Stimulated activated effector memory CD8-positive, alpha-beta T cell treated with anti-CD3 and anti-CD28 coated beads, Interleukin-12 subunit alpha, Interleukin-12 subunit beta, amount 100 ng/mL, for 72 hours (primary cell): ENCODE results near the gene ARHGAP33.
A peak's percentile ranks its signal among the peaks of the same experiment; 100 is the strongest.
"Not testable (repeated sequence)": the region's sequence is repeated elsewhere in the genome, so short reads cannot be mapped to it uniquely, and the experiment has no call there.

ENCODE experiments used
- ATAC-seq: fragments of 150-1000 bp; cut with Tn5 transposase; 2 replicates; pipeline ENCODE4 v1.10.0; 2021
- DNase-seq, 2 donors: peaks; one replicate each; pipeline ENCODE4 v3.0.0; 2021 to 2022; ENCODE audit warnings: low spot score in 2 of 2
- H3K27ac Mint-ChIP-seq: one replicate; pipeline ENCODE4 v1.8.0; 2022; ENCODE audit warnings: mild to moderate bottlenecking, mixed read lengths
- H3K36me3 Mint-ChIP-seq: one replicate; pipeline ENCODE4 v1.8.0; 2022; ENCODE audit warnings: mild to moderate bottlenecking, mixed read lengths
- H3K4me1 Mint-ChIP-seq: one replicate; pipeline ENCODE4 v1.8.0; 2022; ENCODE audit warnings: mixed read lengths
- H3K4me3 Mint-ChIP-seq: one replicate; pipeline ENCODE4 v1.8.0; 2022; ENCODE audit warnings: mild to moderate bottlenecking, mixed read lengths
- H3K9me3 Mint-ChIP-seq: one replicate; pipeline ENCODE4 v1.8.0; 2022; ENCODE audit warnings: mixed read lengths

Gene ARHGAP33

DNA sequence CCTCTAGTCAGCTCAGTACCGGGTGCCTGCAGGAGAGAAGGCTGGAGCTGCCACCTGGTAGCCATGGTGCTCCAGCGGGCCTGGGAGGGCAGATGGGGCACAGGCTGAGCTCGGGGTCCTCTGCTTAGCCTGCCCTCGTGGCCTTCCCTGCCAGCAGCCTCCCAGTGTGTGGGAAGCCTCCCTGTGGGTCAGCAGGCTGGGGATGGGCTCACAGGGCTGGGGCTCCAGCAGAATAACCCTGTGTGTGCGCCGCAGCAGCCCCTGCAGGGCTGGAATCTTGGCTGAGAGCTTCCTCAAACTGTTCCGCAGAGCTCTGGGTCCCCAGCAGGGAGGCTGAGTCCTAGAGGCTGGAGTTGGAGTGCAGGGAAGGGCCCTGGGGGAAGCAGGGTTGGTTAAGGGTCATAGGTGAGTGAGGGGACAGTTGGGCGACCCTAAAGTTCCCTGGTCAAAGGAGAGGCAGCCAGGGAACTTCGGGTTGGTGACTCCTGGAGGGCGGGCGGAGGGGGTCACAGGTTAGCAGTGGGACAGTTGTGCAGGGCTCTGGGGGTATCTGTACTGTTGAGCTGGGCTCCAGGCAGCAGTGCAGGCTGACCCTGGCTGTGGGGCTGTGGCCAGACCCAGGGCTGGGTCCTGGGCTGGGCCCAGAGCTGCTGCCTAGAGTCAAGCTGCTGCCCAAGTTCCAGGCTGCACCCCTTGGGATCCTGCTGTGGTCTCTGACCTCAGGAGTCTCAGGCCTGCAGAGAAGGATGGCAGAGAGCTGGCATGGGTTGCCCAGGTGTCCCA lies 14.0 kb downstream of the ARHGAP33 start:
- no peak overlapping the region for H3K4me3 Mint-ChIP-seq
- DNase-seq (no peak), ATAC-seq (no peak)
- H3K36me3 Mint-ChIP-seq = no peaks in the 10 kb centered on the region
- no peaks in the 10 kb centered on the region for H3K4me1 Mint-ChIP-seq
- no peak overlapping the region for H3K27ac Mint-ChIP-seq
- no peaks in the 10 kb centered on the region for H3K9me3 Mint-ChIP-seq

DNA sequence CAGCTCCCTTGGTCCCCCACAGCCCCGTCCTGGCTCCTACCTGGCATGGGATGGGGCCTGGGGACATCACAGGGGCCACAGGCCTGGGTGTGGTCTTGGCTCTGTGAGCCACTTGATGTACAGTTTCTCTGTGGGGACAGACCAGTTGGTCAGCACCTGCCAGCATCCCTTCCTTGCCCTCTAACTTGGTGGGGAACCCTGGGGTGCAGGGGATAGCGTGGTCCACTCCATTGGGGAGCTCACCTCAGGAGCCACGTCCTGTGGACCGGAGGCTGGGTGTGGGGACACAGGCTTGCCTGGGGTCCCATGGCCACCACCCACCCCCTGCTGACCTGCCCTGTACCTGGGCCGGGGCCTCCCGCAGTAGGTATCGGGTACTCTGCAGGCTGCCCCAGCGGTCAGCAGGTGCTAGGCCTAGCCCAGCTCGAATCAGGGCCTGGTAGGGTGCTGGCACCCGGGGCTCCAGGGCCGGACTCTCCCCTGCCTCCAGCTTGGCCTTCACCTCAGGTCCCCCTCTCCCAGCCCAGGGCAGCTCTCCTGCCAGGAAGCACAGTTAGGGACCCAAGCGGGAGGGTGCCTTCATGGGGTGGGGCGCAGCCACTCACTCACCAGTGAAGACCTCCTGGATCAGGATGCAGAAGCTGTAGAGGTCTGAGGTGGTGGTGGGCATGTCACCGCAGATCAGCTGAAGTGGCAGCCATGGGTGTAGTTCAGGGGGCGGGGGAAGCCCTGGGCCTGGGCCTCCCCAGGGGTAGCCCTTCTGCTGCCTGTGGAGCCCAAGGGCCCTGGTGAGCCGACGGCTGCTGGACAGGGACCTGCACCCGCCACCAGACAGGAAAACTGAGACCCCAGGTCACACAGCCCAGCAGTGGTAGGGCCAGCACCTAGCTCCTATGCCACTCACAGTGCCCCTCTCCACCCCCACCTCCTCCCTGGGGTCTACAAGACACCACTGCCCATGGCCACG lies 14.9 kb downstream of the ARHGAP33 start:
- Mint-ChIP-seq H3K27ac (no peak overlapping the region), H3K4me1 (no peaks in the 10 kb centered on the region), H3K36me3 (no peaks in the 10 kb centered on the region), H3K9me3 (no peaks in the 10 kb centered on the region), H3K4me3 (no peak overlapping the region)
- ATAC-seq (peak; percentile 6), DNase-seq (no peak)

DNA sequence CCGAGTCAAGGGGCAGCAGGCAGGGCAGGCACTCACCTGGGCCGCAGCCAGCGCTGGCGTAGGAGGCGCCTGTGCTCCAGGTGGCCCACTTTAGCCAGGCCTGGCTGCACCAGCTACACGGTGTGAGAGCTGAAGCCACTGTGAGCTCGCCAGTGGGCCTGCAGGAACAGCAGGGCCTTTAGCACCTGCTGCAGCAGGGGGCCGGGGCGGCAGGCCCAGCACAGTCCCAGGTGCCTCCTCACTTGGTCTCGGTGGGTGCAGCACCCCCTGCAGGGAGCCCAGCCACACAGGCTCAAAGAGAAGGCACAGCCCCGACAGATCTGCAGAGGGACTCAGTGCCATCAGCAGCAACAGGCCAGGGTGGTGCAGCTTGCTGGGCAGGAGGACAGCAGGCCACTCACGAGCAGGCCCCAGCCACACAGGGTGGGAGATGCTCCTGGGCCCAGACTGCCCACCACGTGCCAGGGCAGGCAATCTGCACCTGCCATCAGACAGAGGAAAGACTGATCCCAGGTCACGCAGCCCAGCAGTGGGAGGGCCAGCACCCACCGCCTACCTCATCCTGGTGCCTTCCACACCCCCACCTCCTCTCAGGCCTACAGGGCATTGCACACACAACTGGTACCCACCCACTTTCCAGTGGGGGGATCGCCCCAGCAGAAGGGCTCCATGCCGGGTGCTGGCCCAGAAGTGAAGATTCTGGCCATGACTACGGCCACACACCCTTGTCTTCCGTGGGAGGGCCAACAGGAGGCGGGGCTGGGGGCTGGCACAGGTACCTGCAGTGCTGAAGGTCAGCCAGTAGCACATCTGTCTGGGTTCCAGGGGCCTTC lies 15.8 kb downstream of the ARHGAP33 start:
- Mint-ChIP-seq H3K36me3 (no peaks in the 10 kb centered on the region), H3K4me1 (peaks cover under 1% of the 10 kb centered on the region), H3K27ac (no peak overlapping the region), H3K4me3 (no peak overlapping the region), H3K9me3 (no peaks in the 10 kb centered on the region)
- DNase-seq = no peak
- ATAC-seq = peak; percentile 43

DNA sequence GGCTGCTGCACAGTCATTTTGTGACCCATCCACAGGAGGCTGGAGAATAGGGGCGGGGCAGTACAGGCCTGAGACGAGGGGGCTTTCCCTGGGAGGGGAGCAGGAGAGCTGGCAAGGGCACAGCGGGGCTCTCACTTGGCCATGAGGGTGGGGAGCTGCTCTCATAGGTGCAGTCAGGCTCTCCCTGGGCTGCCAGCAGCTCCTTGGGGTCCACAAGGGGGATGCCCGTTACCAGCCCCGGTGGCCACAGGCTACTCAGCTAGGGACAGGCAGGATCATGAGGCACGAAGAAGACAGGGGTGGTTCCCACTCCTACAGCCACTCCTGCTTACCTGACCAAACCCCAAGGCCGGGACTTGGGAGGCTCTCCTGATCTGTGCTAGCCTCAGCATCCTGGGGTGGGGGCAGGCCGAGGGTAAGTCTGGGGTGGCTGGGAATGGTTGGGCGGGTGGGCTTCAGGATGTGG lies 16.5 kb downstream of the ARHGAP33 start:
- DNase-seq (no peak), ATAC-seq (no peak)
- Mint-ChIP-seq H3K36me3 (no peaks in the 10 kb centered on the region), H3K9me3 (no peaks in the 10 kb centered on the region), H3K4me3 (no peak overlapping the region), H3K27ac (no peak overlapping the region), H3K4me1 (peaks cover 7% of the 10 kb centered on the region)

DNA sequence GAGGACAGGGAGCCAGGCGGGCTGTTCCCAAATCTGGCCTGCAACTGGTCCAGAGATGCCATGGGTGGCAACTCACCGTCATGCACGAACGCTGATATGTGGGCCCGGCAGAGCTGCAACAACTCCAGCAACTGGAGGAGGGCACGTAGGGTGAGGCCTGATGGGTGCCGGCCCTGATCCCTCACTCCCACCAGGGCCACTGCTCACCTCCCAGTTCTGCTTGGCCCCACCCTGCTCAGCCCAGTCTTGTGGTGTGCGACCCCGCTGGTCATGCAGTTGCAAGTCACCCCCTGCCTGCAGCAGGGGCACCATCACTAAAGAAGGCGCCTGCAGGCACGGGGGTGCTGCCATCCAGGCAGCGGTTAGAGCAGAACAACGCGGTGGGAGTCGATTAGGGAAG lies 16.9 kb downstream of the ARHGAP33 start:
- Mint-ChIP-seq H3K9me3 (no peaks in the 10 kb centered on the region), H3K36me3 (no peaks in the 10 kb centered on the region), H3K27ac (no peak overlapping the region), H3K4me3 (no peak overlapping the region), H3K4me1 (peaks cover 11% of the 10 kb centered on the region)
- DNase-seq = no peak
- no peak for ATAC-seq

DNA sequence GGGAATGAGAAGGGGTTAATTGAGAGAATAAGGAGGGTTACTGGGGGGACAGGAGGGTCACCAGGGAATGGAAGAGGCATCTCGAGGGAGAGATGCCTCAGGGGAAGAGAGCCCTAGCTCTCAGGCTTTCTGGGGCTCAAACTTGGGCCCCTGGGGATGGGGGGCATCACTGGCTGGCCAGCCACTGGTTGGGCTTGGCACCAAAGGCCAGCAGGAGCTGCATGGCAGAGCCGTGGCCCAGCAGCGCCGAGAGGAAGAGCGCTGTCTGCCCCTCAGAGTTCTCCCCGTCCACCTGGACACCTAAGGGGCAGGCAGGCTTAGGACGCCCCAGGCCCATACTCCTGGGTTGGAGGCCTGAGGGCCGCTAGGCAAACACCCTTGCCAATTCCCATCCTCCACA lies 17.5 kb downstream of the ARHGAP33 start:
- H3K9me3 Mint-ChIP-seq = no peaks in the 10 kb centered on the region
- DNase-seq = no peak
- no peak for ATAC-seq

DNA sequence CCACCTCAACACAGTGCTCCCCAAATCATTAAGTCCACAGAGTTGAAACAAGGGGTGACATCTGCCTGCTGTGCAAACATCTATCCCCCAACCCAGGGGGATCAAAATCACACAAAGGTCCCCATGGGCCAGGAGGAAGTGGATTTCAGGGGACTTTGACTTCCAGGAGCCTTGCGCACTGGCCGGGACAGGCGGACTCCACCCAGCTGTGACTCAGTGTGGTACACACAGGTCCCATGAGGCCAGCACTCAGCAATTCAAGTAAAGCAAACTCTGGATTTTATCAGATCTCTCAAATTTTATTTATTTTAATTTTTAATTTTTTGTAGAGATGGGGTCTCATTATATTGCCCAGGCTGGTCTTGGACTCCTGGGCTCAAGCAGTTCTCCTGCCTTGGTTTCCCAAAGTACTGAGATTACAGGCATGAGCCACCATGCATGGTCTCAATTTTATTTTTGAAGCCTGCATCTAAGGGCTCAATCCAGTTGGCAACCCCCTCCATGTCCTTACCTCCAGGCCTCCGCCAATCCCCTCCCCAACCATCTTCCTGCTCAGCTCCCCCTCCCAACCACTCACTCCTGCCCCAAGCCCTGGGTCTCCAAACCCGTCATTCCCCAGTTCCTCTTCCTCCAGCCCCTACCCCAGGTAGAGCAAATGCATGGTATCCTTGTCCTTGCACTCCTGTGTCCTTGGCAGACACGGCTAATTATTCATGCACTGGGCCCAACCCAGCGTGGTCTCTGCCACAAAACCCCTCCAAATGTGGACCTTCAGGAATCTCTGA lies 18.2 kb downstream of the ARHGAP33 start:
- H3K4me1 Mint-ChIP-seq = peaks cover 11% of the 10 kb centered on the region
- H3K4me3 Mint-ChIP-seq = no peak overlapping the region
- no peaks in the 10 kb centered on the region for H3K36me3 Mint-ChIP-seq
- no peak for ATAC-seq
- H3K27ac Mint-ChIP-seq = no peak overlapping the region
- no peaks in the 10 kb centered on the region for H3K9me3 Mint-ChIP-seq
- DNase-seq = no peak

More for the DNA sequence above, 17.5 kb downstream of the ARHGAP33 start:
- Mint-ChIP-seq H3K36me3 (no peaks in the 10 kb centered on the region), H3K4me1 (peaks cover 11% of the 10 kb centered on the region), H3K27ac (peak overlapping the region; percentile 8), H3K4me3 (no peak overlapping the region)

DNA sequence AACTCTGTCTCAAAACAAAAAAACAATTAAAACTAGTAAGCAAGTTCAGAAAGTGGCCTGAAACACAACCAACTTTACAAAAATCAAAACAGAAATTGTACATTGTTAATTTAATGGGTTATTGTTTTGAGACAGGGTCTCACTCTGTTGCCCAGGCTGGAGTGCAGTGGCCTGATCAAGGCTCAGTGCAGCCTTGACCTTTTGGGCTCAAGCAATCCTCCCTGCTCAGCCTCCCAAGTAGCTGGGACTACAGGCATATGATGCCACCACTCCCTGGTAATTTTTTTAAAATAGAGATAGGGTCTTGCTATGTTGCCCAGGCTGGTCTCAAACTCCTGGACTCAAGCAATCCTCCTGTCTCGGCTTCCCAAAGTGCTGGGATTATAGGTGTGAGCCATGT lies 20.2 kb downstream of the ARHGAP33 start:
- H3K4me1 Mint-ChIP-seq = peaks cover 11% of the 10 kb centered on the region
- H3K4me3 Mint-ChIP-seq, ATAC-seq, H3K27ac Mint-ChIP-seq, H3K9me3 Mint-ChIP-seq, H3K36me3 Mint-ChIP-seq, DNase-seq: not testable (repeated sequence)

DNA sequence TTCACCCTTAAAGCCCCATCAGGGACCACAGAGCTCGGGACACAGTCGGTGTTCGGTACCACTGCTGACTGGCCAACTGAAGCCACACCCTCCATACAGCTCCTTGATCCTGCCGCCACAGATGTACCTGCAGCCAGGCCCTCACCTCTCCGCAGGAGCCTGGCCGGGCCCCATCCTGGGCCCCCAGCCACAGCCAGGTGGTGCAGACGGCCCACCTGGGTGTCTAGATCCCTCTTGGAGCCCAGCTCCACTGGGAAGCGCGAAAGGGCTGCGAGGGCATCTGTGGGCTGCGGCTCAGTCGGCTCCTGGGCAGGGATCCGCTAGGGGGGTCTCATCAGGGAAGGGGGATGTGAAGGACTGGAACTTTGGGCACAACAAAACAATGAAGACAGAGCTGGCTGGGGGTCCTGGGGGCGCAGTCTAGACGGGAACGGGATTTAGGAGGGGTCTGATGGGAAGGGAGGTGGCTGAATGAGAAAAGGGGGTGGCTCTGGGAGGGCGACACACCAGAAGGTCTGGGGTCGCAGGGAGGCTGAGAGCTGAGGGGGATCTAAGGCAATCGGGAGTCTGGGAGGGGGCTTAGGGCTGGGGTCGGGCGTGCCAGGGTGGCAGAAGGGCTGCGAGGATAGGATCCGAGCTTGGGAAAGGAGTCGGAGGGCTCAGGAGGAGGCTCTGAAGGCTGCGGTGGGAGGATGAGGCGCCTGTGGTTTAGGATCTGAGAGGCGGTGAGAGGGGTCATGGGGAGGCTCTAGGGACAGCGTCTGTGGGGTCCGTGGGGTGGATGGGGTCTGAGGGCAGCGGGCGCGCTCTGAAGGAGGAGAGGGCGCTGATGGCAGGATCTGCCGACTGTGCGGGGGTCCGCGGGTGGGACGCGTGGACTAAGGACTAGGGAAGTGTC lies 21.5 kb downstream of the ARHGAP33 start:
- no peak overlapping the region for H3K27ac Mint-ChIP-seq
- no peak for DNase-seq
- H3K4me1 Mint-ChIP-seq = peaks cover 11% of the 10 kb centered on the region
- ATAC-seq = no peak
- H3K4me3 Mint-ChIP-seq = peak overlapping the region; percentile 30
- H3K9me3 Mint-ChIP-seq = no peaks in the 10 kb centered on the region
- no peaks in the 10 kb centered on the region for H3K36me3 Mint-ChIP-seq

DNA sequence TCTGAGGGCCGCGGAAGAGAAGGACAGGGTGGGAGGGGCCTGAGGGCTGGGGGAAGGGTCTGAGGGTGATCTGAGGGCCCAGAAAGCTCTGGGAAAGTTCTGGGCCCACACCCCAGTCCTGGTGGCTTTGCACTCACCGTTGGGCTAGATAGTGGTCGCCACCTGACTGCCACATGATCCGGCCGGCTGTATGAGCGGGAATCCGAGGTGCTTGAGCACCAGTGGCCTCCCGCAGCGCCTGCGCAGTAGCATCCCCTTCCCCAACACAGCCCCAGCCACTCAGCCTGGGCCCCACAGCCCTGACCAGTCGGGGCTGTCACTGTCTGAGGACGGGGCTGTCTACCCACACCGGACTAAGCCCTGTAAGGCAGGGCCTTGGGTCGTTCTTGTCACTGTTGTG lies 22.3 kb downstream of the ARHGAP33 start:
- DNase-seq (no peak), ATAC-seq (peak; percentile 50)
- peak overlapping the region; percentile 30 for H3K4me3 Mint-ChIP-seq
- H3K4me1 Mint-ChIP-seq = peaks cover 11% of the 10 kb centered on the region
- H3K27ac Mint-ChIP-seq = no peak overlapping the region
- no peaks in the 10 kb centered on the region for H3K9me3 Mint-ChIP-seq
- no peaks in the 10 kb centered on the region for H3K36me3 Mint-ChIP-seq

DNA sequence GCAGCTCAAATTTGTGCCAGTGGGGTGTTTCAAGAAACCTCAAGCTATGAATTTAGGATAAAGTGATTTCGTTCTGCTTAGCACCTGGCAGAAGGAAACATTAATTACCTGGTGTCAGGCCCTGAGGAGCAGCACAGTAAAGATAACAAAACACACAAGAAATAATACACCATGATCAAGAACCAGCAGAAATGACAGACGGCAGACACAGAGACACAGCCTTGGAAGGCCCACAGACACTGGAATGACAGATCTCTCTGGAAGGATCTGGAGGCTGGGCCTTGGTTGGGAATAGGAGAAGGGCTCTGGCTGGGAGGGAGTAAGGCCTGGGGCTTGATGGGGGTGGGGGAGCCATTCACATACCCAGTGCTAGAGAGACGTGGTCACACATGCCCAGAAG lies 26.5 kb downstream of the ARHGAP33 start:
- Mint-ChIP-seq H3K27ac (no peak overlapping the region), H3K4me1 (peaks cover 25% of the 10 kb centered on the region), H3K9me3 (no peaks in the 10 kb centered on the region), H3K4me3 (no peak overlapping the region), H3K36me3 (no peaks in the 10 kb centered on the region)
- DNase-seq = no peak
- ATAC-seq = no peak

DNA sequence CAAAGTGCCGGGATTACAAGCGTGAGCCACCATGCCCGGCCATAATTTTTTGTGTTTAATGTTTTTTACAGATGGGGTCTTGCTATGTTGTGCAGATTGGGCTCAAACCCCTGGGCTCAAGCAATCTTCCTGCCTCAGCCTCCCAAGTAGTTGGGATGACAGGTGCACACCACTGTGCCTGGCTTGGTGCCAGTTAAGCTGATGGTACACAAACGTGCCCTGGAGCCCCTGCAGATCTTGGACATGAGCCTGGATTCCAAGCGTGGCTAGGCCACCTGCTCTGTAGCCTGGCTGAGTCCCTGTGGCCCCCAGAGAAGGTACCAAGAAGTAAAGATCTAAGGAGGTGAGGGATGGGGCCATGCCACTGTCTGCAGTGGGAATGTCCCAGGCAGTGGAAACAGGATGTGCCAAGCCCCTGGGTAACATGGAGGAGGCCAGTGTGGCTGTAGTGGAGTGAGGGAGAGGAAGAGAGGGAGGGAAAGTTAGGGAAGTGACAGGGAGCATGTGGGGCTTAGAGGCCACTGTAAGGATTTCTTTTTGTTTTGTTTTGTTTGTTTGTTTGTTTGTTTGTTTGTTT lies 30.2 kb downstream of the ARHGAP33 start:
- Mint-ChIP-seq H3K27ac (peak overlapping the region; percentile 45), H3K36me3 (no peaks in the 10 kb centered on the region), H3K4me1 (peaks cover 20% of the 10 kb centered on the region), H3K4me3 (no peak overlapping the region), H3K9me3 (no peaks in the 10 kb centered on the region)
- ATAC-seq (no peak), DNase-seq (no peak)

DNA sequence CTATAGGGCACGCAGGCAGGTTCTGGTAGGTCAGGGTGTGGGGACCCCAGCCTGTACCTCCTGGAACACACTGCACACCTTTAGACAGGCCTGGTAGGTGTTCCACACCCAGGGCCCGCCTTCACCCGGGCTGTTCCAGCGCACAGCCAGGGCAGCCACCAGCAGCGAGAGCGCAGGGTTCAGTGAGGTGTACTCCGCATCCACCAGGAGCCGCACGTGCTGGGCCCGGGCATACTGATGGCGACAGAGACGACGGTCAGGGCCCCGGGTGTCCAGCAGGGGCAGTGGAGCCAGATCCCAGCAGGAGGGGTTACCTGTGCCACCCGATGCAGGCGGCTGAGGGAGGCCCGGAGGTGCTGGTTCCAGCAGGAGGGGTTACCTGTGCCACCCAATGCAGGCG lies 31.2 kb downstream of the ARHGAP33 start:
- Mint-ChIP-seq H3K4me3 (no peak overlapping the region), H3K27ac (no peak overlapping the region), H3K4me1 (peaks cover 20% of the 10 kb centered on the region), H3K9me3 (no peaks in the 10 kb centered on the region), H3K36me3 (no peaks in the 10 kb centered on the region)
- no peak for ATAC-seq
- DNase-seq = no peak
